ENCODE results near the gene IL34. TPM values are rescaled to one million over a fixed set of nuclear protein-coding genes. Genes with fewer than 3 reads are reported as not detected.

Gene IL34
- total and polyA plus RNA-seq, 2 of the 13 experiments (the other 11 are each of a cell fraction or from before 2014, with no cell fraction given): 1.2 to 1.3 TPM

DNA sequence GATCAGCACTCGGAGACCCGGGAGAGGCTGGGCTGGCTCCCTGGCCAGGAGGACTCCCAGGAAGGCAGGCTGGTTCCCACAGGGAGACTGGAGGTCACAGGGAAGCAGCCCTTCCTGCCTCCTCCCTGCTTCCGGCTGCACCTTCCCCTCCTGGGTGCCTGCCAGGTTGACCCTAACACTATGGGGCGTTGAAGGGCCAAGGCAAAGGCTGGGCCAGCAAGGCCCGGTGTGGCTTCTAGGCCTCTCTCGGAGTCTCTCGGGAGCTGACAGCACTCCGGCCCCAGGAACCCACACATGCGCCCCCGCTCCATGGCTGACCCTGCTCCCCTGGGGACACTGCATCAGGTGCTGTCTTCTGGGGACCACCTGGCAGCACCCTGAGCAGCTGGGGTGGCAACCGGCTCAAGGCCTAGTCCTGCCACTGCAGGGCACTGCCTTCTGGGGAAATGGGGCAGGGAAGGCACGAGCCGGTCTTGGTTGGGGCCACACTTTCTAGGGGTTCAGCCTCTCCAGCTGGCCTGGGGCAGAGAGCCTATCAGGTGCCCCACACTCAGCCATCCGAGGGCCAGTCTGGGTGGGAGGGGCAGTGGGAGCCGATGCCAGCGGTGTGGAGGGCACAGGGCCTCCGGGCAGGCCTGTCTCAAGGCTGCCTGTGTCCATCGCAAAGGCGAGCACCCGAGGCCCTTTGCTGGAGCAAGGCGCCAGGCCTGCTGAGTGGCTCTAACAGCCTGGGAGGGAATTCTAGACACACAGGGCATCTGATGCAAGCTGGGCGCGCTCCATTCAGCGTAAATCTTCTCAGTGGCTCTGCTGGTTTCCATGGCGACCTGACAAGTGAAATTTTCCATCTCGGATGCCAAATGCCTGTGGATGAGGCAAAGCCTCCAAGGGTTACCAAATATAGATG lies 45.1 kb downstream of the IL34 start (continued):
- no peak for TF ChIP-seq MYC (CRISPR knock-in tag; IDR thresholded peaks at IDR 0.05; ENCODE audit: borderline replicate concordance)
- TF ChIP-seq, protein P1, sequence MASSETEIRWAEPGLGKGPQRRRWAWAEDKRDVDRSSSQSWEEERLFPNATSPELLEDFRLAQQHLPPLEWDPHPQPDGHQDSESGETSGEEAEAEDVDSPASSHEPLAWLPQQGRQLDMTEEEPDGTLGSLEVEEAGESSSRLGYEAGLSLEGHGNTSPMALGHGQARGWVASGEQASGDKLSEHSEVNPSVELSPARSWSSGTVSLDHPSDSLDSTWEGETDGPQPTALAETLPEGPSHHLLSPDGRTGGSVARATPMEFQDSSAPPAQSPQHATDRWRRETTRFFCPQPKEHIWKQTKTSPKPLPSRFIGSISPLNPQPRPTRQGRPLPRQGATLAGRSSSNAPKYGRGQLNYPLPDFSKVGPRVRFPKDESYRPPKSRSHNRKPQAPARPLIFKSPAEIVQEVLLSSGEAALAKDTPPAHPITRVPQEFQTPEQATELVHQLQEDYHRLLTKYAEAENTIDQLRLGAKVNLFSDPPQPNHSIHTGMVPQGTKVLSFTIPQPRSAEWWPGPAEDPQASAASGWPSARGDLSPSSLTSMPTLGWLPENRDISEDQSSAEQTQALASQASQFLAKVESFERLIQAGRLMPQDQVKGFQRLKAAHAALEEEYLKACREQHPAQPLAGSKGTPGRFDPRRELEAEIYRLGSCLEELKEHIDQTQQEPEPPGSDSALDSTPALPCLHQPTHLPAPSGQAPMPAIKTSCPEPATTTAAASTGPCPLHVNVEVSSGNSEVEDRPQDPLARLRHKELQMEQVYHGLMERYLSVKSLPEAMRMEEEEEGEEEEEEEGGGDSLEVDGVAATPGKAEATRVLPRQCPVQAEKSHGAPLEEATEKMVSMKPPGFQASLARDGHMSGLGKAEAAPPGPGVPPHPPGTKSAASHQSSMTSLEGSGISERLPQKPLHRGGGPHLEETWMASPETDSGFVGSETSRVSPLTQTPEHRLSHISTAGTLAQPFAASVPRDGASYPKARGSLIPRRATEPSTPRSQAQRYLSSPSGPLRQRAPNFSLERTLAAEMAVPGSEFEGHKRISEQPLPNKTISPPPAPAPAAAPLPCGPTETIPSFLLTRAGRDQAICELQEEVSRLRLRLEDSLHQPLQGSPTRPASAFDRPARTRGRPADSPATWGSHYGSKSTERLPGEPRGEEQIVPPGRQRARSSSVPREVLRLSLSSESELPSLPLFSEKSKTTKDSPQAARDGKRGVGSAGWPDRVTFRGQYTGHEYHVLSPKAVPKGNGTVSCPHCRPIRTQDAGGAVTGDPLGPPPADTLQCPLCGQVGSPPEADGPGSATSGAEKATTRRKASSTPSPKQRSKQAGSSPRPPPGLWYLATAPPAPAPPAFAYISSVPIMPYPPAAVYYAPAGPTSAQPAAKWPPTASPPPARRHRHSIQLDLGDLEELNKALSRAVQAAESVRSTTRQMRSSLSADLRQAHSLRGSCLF (CRISPR knock-in tag; IDR thresholded peaks at IDR 0.05; ENCODE audit: borderline replicate concordance): no peak
- TF ChIP-seq ZNF33B (CRISPR knock-in tag; IDR thresholded peaks at IDR 0.05): no peak
- no peak for TF ChIP-seq ZNF326 (CRISPR knock-in tag; IDR thresholded peaks at IDR 0.05; ENCODE audit: borderline replicate concordance)
- no peak for TF ChIP-seq STAT5B (CRISPR knock-in tag; IDR thresholded peaks at IDR 0.05)
- no peak for TF ChIP-seq YEATS2 (CRISPR knock-in tag; IDR thresholded peaks at IDR 0.05; ENCODE audit: borderline replicate concordance)
- no peak for TF ChIP-seq ATF6 (CRISPR knock-in tag; conservative IDR thresholded peaks at IDR 0.05)
- TF ChIP-seq ZFYVE20 (CRISPR knock-in tag; IDR thresholded peaks at IDR 0.05; ENCODE audit: borderline replicate concordance, low read depth): no peak
- TF ChIP-seq ZNF354B (CRISPR knock-in tag; IDR thresholded peaks at IDR 0.05): no peak
- TF ChIP-seq CHCHD3 (CRISPR knock-in tag; IDR thresholded peaks at IDR 0.05): no peak
- no peak for TF ChIP-seq KDM3A (CRISPR knock-in tag; IDR thresholded peaks at IDR 0.05; ENCODE audit: low read depth)
- TF ChIP-seq SPEN (CRISPR knock-in tag; IDR thresholded peaks at IDR 0.05; ENCODE audit: low read depth): no peak
- no peak for TF ChIP-seq TEAD2 (CRISPR knock-in tag; IDR thresholded peaks at IDR 0.05)
- TF ChIP-seq SRSF9 (IDR thresholded peaks at IDR 0.05; ENCODE audit: borderline replicate concordance, insufficient read depth, low read depth, low read length, poor library complexity, severe bottlenecking): no peak
- peak; percentile 29; the same call in 1 of the 2 replicates for TF ChIP-seq HNF4A (CRISPR knock-in tag; IDR thresholded peaks at IDR 0.05)
- TF ChIP-seq ZNF839 (CRISPR knock-in tag; IDR thresholded peaks at IDR 0.05; ENCODE audit: borderline replicate concordance): no peak
- no peak for TF ChIP-seq MZF1 (CRISPR knock-in tag; IDR thresholded peaks at IDR 0.05; ENCODE audit: borderline replicate concordance)
- no peak for TF ChIP-seq MAF1 (CRISPR knock-in tag; IDR thresholded peaks at IDR 0.05; ENCODE audit: borderline replicate concordance)
- no peak for TF ChIP-seq NRL (CRISPR knock-in tag; IDR thresholded peaks at IDR 0.05; ENCODE audit: borderline replicate concordance)
- no peak for TF ChIP-seq ZNF274 (CRISPR knock-in tag; IDR thresholded peaks at IDR 0.05)
- no peak for TF ChIP-seq ZBTB42 (CRISPR knock-in tag; IDR thresholded peaks at IDR 0.05)
- no peak for TF ChIP-seq MIER3 (CRISPR knock-in tag; IDR thresholded peaks at IDR 0.05; ENCODE audit: borderline replicate concordance)
